SHP77 (cell line): ENCODE results near the gene COL2A1.

Experiments used
- DNase-seq, 2 experiments: peaks; one replicate each; lab custom pipeline; 2025; lab: John Stamatoyannopoulos, UW

COL2A1 gene

GRCh38 chr12:48030173-48030650, 25.9 kb upstream of the COL2A1 start:
- DNase-seq: peak in 1 of 2 experiments; percentile 1

GRCh38 chr12:48029491-48030172, 25.4 kb upstream of the COL2A1 start:
- no peak for DNase-seq

GRCh38 chr12:48028541-48029431, 24.5 kb upstream of the COL2A1 start:
- no peak for DNase-seq

- no peak for DNase-seq
These were observed 23.1 kb upstream of the COL2A1 start for GRCh38 chr12:48027183-48028002.

GRCh38 chr12:48026060-48026827, 22.0 kb upstream of the COL2A1 start:
- DNase-seq: no peak

- DNase-seq: no peak
These were observed 21.0 kb upstream of the COL2A1 start for GRCh38 chr12:48025281-48025680.

- no peak for DNase-seq
These were observed 20.5 kb upstream of the COL2A1 start for GRCh38 chr12:48024735-48025134.

GRCh38 chr12:48023386-48023785, 19.1 kb upstream of the COL2A1 start:
- peak; percentile 30 to 54 for DNase-seq

GRCh38 chr12:48022676-48023385, 18.6 kb upstream of the COL2A1 start:
- no peak for DNase-seq

- DNase-seq: no peak
These were observed 17.9 kb upstream of the COL2A1 start for GRCh38 chr12:48022180-48022521.

GRCh38 chr12:48021485-48022179, 17.4 kb upstream of the COL2A1 start:
- no peak for DNase-seq

- DNase-seq: no peak
These were observed 15.5 kb upstream of the COL2A1 start for GRCh38 chr12:48019639-48020265.

GRCh38 chr12:48018618-48018995, 14.3 kb upstream of the COL2A1 start:
- no peak for DNase-seq

GRCh38 chr12:48017921-48018617, 13.8 kb upstream of the COL2A1 start:
- DNase-seq: no peak

GRCh38 chr12:48017496-48017895, 13.2 kb upstream of the COL2A1 start:
- DNase-seq: no peak

GRCh38 chr12:48016373-48017020, 12.2 kb upstream of the COL2A1 start:
- no peak for DNase-seq

- no peak for DNase-seq
These were observed 11.7 kb upstream of the COL2A1 start for GRCh38 chr12:48015954-48016353.

GRCh38 chr12:48015129-48015528, 10.9 kb upstream of the COL2A1 start:
- no peak for DNase-seq

- DNase-seq: no peak
These were observed 9.0 kb upstream of the COL2A1 start for GRCh38 chr12:48013287-48013686.
